Panc1 (cell line): ENCODE measurements around the gene TMEM207. TPM values are rescaled to one million over a fixed set of nuclear protein-coding genes. Genes with fewer than 3 reads are reported as not detected.

Source experiments
- ATAC-seq: fragments of 200-7000 bp; cut with Tn5 transposase; 2 replicates; pipeline ENCODE4 v1.9.1; 2020; ENCODE audit warnings: mild to moderate bottlenecking, moderate library complexity
- BruUV-seq: library from RNA; stranded (reverse); fragments of 400-500 nt; replicated peaks from 2 replicates; lab custom pipeline; 2021; lab: Mats Ljungman, UMichigan
- CTCF ChIA-PET: fragments of 300-600 bp; sonication (Branson Sonifier 250); formaldehyde crosslinking; loops from one replicate; lab custom pipeline; 2022; ENCODE audit warnings: antibody characterized with exemption; lab: Charles Lee
- POLR2A ChIA-PET: fragments of 300-600 bp; sonication (Branson Sonifier 250); formaldehyde crosslinking; loops from one replicate; lab custom pipeline; 2022; ENCODE audit warnings: antibody characterized with exemption; lab: Charles Lee
- DNase-seq: peaks from one replicate; pipeline ENCODE4 v3.0.0-alpha.2; 2010; ENCODE audit warnings: low read depth, low spot score
- H3K27ac ChIP-seq: 2 replicates; pipeline ENCODE4 v1.5.1; 2011; ENCODE audit warnings: mild to moderate bottlenecking, low read length, inconsistent platforms
- H3K27me3 ChIP-seq: fragments of 200-500 bp; sonication (Bioruptor generic); 2 replicates; pipeline ENCODE4 v1.6.0; 2014; ENCODE audit warnings: low read length, inconsistent platforms; ENCODE audit not compliant: control insufficient read depth, insufficient read depth
- H3K36me3 ChIP-seq: fragments of 200-500 bp; sonication (Bioruptor generic); 2 replicates; pipeline ENCODE4 v1.5.1; 2014; ENCODE audit warnings: inconsistent platforms, mild to moderate bottlenecking, low read length, moderate library complexity; ENCODE audit not compliant: control insufficient read depth, insufficient read depth
- H3K4me1 ChIP-seq: 2 replicates; pipeline ENCODE4 v1.5.1; 2011; ENCODE audit warnings: inconsistent platforms, mild to moderate bottlenecking, low read length, moderate library complexity; ENCODE audit not compliant: control insufficient read depth, insufficient read depth
- H3K4me3 ChIP-seq, 2 experiments: 2 replicates each; pipeline ENCODE4 v1.5.1; 2011 to 2012; ENCODE audit warnings: low read depth in 2 of 2, low read length in 2 of 2, mild to moderate bottlenecking in 2 of 2, inconsistent platforms in 1 of 2, moderate library complexity in 1 of 2
- H3K9me3 ChIP-seq: fragments of 200-500 bp; sonication (Bioruptor generic); 2 replicates; pipeline ENCODE4 v1.5.1; 2014; ENCODE audit warnings: low read depth, mild to moderate bottlenecking, inconsistent platforms, low read length, moderate library complexity; ENCODE audit not compliant: control insufficient read depth, insufficient read depth
- CTCF ChIP-seq: fragments of 450-650 bp; IDR thresholded peaks from 2 replicates; pipeline ENCODE4 v1.5.1; 2017; ENCODE audit warnings: mild to moderate bottlenecking
- POLR2AphosphoS5 ChIP-seq: IDR thresholded peaks from 2 replicates; pipeline ENCODE4 v1.6.1; 2012; ENCODE audit warnings: mild to moderate bottlenecking, low read depth, low read length, moderate library complexity
- REST ChIP-seq, 2 experiments: IDR thresholded peaks; 2 replicates each; pipeline ENCODE4 v1.6.1; 2011 to 2012; ENCODE audit warnings: low read depth in 2 of 2, control low read depth in 1 of 2, low read length in 1 of 2, mild to moderate bottlenecking in 1 of 2, moderate library complexity in 1 of 2; ENCODE audit not compliant: insufficient read depth in 1 of 2
- SIN3A ChIP-seq: IDR thresholded peaks from 2 replicates; pipeline ENCODE4 v1.6.1; 2012; ENCODE audit warnings: low read depth, mild to moderate bottlenecking, low read length, moderate library complexity, borderline replicate concordance; ENCODE audit not compliant: insufficient read depth
- TCF7L2 ChIP-seq: IDR thresholded peaks from 2 replicates; pipeline ENCODE4 v1.6.1; 2011; ENCODE audit warnings: mild to moderate bottlenecking, low read depth, low read length, inconsistent platforms
- in situ Hi-C: cut with HindIII; loops from 2 replicates; pipeline ENCODE4 v1.10.0; 2016; ENCODE audit warnings: low sequenced_read_pairs, low pct_unique_long_range_greater_than_20kb
- intact Hi-C: fragments of 100-400 bp; cut with micrococcal nuclease; formaldehyde crosslinking; loops from one replicate; pipeline ENCODE4 v1.10.0; 2022; ENCODE audit not compliant: unreplicated experiment
- total RNA-seq: library from RNA; stranded (reverse); gene quantifications from one replicate; pipeline ENCODE4 v1.2.1, GENCODE V29; 2021; ENCODE audit not compliant: unreplicated experiment

TMEM207 gene
- total RNA-seq, 1 experiment from 2014 or later: not detected

DNA sequence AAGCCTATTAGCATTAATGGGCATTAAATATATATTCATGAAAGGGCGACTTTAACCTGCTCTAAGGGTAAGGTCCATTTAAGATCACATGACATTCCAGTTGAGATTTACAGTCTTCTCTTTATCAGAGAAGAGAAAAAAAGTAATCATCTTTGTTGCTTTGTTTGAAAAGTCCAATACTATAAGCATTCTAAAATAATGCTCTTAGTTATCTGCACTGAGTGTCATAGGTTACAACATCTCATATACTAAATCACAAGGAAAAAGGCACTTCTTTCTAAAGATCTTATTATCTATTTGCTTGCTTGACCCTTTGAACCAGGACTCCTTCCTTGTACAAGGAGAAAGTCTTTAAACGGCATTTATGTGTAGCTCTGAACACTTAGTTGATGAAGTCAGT lies 1.4 kb downstream of the TMEM207 start:
- ChIA-PET CTCF (no interaction called here), POLR2A (no interaction called here)
- no TSS peak for BruUV-seq
- Histone ChIP-seq H3K4me3 (no peak overlapping the region), H3K27ac (no peak overlapping the region), H3K9me3 (no peaks in the 10 kb centered on the region), H3K36me3 (no peaks in the 10 kb centered on the region), H3K4me1 (no peaks in the 10 kb centered on the region), H3K27me3 (no peaks in the 10 kb centered on the region)
- ATAC-seq (no peak), DNase-seq (no peak)
- intact Hi-C loops: no loop called here
- TF ChIP-seq POLR2AphosphoS5 (no peak), SIN3A (no peak), CTCF (no peak), REST (IDR thresholded peaks at IDR 0.05; ENCODE audit: insufficient read depth in 1 of 2, low read depth in 2 of 2, low read length in 1 of 2) (no peak), TCF7L2 (no peak)
- in situ Hi-C loops: no loop called here

DNA sequence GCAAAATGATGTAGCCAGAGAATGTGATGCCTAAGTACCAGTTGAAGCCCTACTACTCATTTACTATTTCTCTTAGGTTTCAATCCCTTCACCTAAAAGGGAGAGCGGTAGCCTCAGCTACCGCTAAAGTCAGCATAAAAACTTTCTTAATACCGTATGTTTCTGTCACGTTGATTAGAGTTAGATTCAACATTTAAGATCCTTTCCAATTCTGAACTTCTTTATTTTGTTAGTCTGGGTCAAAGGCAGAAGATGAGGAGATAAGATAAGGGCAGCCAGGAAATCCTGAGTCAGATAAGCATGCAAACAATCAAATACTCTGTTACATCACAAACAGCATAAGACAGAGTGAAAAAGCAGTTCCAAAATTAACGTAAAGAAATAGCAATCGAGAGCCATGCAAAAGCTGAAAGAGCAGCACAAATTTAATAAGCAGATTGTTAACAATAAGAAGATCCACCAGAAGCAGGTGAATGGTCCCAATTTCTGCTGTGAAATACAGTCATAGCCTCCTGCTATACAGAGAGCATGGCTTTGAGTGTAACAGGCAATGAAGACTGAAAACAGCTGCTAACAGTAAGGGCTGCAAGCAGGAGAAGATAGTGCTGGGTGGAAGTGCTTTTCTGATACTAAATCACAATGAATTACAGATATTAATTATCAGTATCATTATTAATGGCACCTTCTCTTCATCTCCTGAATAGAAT lies 3.0 kb downstream of the TMEM207 start:
- intact Hi-C loops (no loop called here), in situ Hi-C loops (no loop called here)
- no peak for TF ChIP-seq SIN3A
- no peak for TF ChIP-seq CTCF
- TF ChIP-seq REST (IDR thresholded peaks at IDR 0.05; ENCODE audit: insufficient read depth in 1 of 2, low read depth in 2 of 2, low read length in 1 of 2): no peak
- TF ChIP-seq POLR2AphosphoS5: no peak
- TF ChIP-seq TCF7L2: no peak
- ATAC-seq (no peak), DNase-seq (no peak)
- no peaks in the 10 kb centered on the region for H3K27me3 ChIP-seq
- H3K9me3 ChIP-seq: no peaks in the 10 kb centered on the region
- POLR2A ChIA-PET: no interaction called here
- no TSS peak for BruUV-seq
- no peak overlapping the region for H3K4me3 ChIP-seq
- CTCF ChIA-PET: no interaction called here
- no peaks in the 10 kb centered on the region for H3K36me3 ChIP-seq
- no peaks in the 10 kb centered on the region for H3K4me1 ChIP-seq
- H3K27ac ChIP-seq: no peak overlapping the region
